Measurements from ENCODE around the gene ITIH2.

GRCh38 chr10:7717767-7718166 lies 14.7 kb downstream of the ITIH2 start:
- TF ChIP-seq SUZ12 (IDR thresholded peaks at IDR 0.05; ENCODE audit: extremely low read depth, insufficient read depth, insufficient read length): no peak
- no peak for TF ChIP-seq YY1 (IDR thresholded peaks at IDR 0.05; ENCODE audit: insufficient read depth, insufficient read length)

All from NT2/D1 (cell line).